ENCODE data around the gene GORAB.

DNA sequence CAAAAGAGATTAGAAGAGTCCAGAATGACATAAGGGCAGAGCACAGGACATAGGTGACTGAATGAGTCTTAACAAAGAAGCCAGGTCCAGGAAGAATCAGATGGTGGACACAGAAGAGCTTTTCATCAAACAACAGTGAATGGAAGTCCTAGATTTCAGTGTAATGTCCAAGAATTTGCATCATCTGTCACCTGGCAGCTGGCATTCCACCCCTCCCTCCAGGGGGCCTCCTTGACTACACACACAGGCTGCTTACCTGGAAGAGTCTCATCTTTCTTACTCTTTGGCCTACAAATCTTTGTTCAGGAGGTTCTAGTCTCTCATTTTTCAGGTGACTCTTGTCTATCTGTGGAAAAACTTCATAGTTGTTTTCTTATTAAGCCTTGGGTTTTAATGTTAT lies 36.2 kb downstream of the GORAB start:
- TF ChIP-seq EZH2 (IDR thresholded peaks at IDR 0.05; ENCODE audit: insufficient read depth, poor library complexity, severe bottlenecking) (no peak), EZH2phosphoT487 (IDR thresholded peaks at IDR 0.05; ENCODE audit: insufficient read depth, low read depth) (no peak)

Measured in GM23248 (cell line).